ENCODE data around the gene ZNF12.

DNA sequence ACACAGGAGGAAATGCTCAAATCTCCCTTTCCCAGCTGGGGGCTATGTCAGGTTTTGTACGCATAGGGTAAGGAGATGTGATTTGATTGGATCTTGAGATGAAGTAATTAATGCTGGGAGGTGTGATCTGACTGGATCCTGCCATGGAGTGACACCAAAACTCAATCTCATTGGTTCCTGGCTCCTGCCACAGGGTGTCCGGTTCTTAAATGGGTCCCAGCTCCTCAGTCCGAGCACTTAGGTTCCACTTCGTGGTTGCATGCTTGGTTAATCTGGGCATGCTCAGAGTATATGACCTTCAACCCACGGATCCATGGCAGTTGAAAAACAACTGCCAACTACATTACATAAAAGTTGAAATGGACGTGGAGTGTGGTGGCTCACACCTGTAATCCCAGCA is 3.1 kb upstream of the ZNF12 start:
- no peak for TF ChIP-seq POLR2A (IDR thresholded peaks at IDR 0.05)
- TF ChIP-seq, protein P1, sequence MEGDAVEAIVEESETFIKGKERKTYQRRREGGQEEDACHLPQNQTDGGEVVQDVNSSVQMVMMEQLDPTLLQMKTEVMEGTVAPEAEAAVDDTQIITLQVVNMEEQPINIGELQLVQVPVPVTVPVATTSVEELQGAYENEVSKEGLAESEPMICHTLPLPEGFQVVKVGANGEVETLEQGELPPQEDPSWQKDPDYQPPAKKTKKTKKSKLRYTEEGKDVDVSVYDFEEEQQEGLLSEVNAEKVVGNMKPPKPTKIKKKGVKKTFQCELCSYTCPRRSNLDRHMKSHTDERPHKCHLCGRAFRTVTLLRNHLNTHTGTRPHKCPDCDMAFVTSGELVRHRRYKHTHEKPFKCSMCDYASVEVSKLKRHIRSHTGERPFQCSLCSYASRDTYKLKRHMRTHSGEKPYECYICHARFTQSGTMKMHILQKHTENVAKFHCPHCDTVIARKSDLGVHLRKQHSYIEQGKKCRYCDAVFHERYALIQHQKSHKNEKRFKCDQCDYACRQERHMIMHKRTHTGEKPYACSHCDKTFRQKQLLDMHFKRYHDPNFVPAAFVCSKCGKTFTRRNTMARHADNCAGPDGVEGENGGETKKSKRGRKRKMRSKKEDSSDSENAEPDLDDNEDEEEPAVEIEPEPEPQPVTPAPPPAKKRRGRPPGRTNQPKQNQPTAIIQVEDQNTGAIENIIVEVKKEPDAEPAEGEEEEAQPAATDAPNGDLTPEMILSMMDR (IDR thresholded peaks at IDR 0.05): no peak
